ENCODE data around the gene ALCAM. TPM values are rescaled to one million over a fixed set of nuclear protein-coding genes. Genes with fewer than 3 reads are reported as not detected.

The ALCAM gene
- total RNA-seq, 2 experiments from 2014 or later, result 47.7 to 51.3 TPM

DNA sequence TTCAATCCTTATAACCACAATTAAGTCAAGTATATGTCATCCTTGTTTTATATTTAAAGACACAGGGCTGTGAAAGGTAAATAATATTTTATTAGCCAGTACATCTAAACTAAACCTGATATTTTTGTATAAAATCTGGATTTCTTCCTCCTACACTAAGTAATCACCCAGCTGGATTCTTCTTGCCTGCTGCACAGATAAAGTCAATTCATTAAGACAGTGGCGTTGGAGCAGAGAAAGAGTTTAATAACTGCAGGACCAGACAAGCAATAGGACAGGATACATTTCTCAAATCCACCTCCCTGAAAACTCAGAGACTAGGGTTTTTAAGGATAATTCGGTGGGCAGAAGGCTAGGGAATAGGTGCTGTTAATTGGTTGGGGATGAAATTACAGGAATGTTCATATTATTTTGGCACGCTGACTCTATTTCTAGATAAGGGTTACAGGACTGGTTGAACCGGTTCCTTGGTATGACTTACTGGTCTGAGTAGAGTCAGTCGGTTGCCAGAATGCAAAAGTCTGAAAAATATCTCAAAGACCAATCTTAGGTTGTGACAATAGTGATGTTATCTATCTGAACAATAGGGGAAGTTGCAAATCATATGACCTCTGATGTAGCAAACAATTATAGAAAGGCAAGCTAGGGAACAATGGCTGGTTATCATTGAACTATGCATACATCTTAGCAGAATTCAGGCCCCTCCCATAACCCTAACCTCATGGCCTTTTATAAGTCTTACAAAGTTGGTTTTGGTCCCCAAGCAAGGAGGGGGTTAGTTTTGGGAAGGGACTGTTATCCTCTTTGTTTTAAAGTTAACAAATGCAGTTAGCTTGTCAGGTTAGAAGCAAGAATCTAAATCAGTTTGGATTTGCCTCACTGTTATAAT lies 244.8 kb downstream of the ALCAM start:
- BruUV-seq (replicated peaks), result no TSS peak
- H3K79me2 ChIP-seq (ENCODE audit: insufficient read depth, low read depth, low read length), result no peaks in the 10 kb centered on the region

DNA sequence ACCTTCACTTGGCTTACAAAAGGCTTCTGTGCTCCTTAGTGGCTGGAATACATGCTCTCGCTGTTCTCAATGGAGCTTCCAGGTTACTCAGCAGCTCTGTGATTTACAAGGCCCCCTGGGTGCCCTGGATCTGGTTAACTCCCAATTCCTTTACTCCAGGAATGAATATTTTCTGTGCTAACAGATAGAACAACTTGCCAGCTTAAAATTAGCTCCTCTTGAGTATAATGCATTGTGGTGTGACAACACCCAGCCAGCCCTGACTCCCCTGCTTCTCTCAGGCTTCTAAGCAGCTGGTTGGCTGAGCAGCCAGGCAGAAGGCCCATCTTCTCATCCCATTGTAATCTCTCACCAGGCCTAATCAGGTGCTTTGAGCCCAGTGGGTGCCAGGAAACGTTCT lies 246.4 kb downstream of the ALCAM start:
- BruUV-seq (replicated peaks), result no TSS peak
- DNase-seq (ENCODE audit: low spot score), result no peak
- Histone ChIP-seq H3K4me3 (ENCODE audit: low read depth, low read length, poor library complexity, severe bottlenecking) (no peak overlapping the region), H3K36me3 (ENCODE audit: insufficient read depth, low read length) (no peaks in the 10 kb centered on the region), H4K20me1 (ENCODE audit: insufficient read depth, low read length) (no peaks in the 10 kb centered on the region), H3K79me2 (ENCODE audit: insufficient read depth, low read depth, low read length) (no peaks in the 10 kb centered on the region), H3K27ac (ENCODE audit: low read depth, low read length, poor library complexity, severe bottlenecking) (no peak overlapping the region), H3K4me1 (ENCODE audit: insufficient read depth, low read length, poor library complexity, severe bottlenecking) (no peaks in the 10 kb centered on the region), H3K9me3 (ENCODE audit: low read length) (no peaks in the 10 kb centered on the region), H3K4me2 (ENCODE audit: low read length) (no peak overlapping the region), H2AFZ (ENCODE audit: low read length) (no peak overlapping the region), H3K9me2 (ENCODE audit: insufficient read depth, low read length) (no peaks in the 10 kb centered on the region)
- no peak for TF ChIP-seq EZH2phosphoT487 (IDR thresholded peaks at IDR 0.05; ENCODE audit: borderline replicate concordance, low read depth, low read length)
- TF ChIP-seq, protein P1, sequence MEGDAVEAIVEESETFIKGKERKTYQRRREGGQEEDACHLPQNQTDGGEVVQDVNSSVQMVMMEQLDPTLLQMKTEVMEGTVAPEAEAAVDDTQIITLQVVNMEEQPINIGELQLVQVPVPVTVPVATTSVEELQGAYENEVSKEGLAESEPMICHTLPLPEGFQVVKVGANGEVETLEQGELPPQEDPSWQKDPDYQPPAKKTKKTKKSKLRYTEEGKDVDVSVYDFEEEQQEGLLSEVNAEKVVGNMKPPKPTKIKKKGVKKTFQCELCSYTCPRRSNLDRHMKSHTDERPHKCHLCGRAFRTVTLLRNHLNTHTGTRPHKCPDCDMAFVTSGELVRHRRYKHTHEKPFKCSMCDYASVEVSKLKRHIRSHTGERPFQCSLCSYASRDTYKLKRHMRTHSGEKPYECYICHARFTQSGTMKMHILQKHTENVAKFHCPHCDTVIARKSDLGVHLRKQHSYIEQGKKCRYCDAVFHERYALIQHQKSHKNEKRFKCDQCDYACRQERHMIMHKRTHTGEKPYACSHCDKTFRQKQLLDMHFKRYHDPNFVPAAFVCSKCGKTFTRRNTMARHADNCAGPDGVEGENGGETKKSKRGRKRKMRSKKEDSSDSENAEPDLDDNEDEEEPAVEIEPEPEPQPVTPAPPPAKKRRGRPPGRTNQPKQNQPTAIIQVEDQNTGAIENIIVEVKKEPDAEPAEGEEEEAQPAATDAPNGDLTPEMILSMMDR (conservative IDR thresholded peaks at IDR 0.05; ENCODE audit: low read length), result no peak
- intact Hi-C loops (cut with micrococcal nuclease; ENCODE audit: unreplicated experiment), result no loop called here
- POLR2A ChIA-PET, result no interaction called here
- CTCF ChIA-PET (ENCODE audit: unreplicated experiment), result no interaction called here

More for the DNA sequence above, 244.8 kb downstream of the ALCAM start:
- Histone ChIP-seq H3K9me2 (ENCODE audit: insufficient read depth, low read length) (no peaks in the 10 kb centered on the region), H2AFZ (ENCODE audit: low read length) (no peak overlapping the region), H3K9me3 (ENCODE audit: low read length) (no peaks in the 10 kb centered on the region), H3K4me1 (ENCODE audit: insufficient read depth, low read length, poor library complexity, severe bottlenecking) (no peaks in the 10 kb centered on the region), H3K36me3 (ENCODE audit: insufficient read depth, low read length) (no peaks in the 10 kb centered on the region), H4K20me1 (ENCODE audit: insufficient read depth, low read length) (no peaks in the 10 kb centered on the region), H3K27ac (ENCODE audit: low read depth, low read length, poor library complexity, severe bottlenecking) (no peak overlapping the region), H3K4me2 (ENCODE audit: low read length) (no peak overlapping the region), H3K4me3 (ENCODE audit: low read depth, low read length, poor library complexity, severe bottlenecking) (no peak overlapping the region)
- intact Hi-C loops (cut with micrococcal nuclease; ENCODE audit: unreplicated experiment), result no loop called here
- DNase-seq (ENCODE audit: low spot score), result no peak
- CTCF ChIA-PET (ENCODE audit: unreplicated experiment), result no interaction called here
- no peak for TF ChIP-seq EZH2phosphoT487 (IDR thresholded peaks at IDR 0.05; ENCODE audit: borderline replicate concordance, low read depth, low read length)
- TF ChIP-seq, protein P1 (conservative IDR thresholded peaks at IDR 0.05; ENCODE audit: low read length), result no peak
- POLR2A ChIA-PET, result interaction anchor here (0.6 kb wide), 1 partner anchor 304 kb away, joined by 3 read pairs; no protein-coding TSS in a partner anchor

Data from OCI-LY7 (cell line).